Liver (tissue), 3 donors: ENCODE results near the gene SESN1.

Experiments
- EGR1 ChIP-seq, 2 donors: IDR thresholded peaks; 2 replicates each; pipeline ENCODE4 v1.6.1; 2016 to 2018; ENCODE audit warnings: antibody characterized with exemption in 2 of 2, low read depth in 2 of 2
- FOXA1 ChIP-seq: IDR thresholded peaks from 2 replicates; pipeline ENCODE4 v1.6.1; 2016; ENCODE audit warnings: antibody characterized with exemption
- HNF4A ChIP-seq, 2 donors: conservative IDR thresholded peaks; 2 replicates each; pipeline ENCODE4 v1.6.1; 2016; ENCODE audit warnings: antibody characterized with exemption in 2 of 2, mild to moderate bottlenecking in 2 of 2
- JUND ChIP-seq, 2 donors: IDR thresholded peaks; 2 replicates each; pipeline ENCODE4 v1.6.1; 2016; ENCODE audit warnings: antibody characterized with exemption in 2 of 2
- RXRA ChIP-seq, 2 donors: IDR thresholded peaks; 2 replicates each; pipeline ENCODE4 v1.6.1; 2017 to 2018; ENCODE audit warnings: antibody characterized with exemption in 2 of 2, mild to moderate bottlenecking in 1 of 2
- SP1 ChIP-seq: IDR thresholded peaks from 2 replicates; pipeline ENCODE4 v1.6.1; 2018; ENCODE audit warnings: antibody characterized with exemption, mild to moderate bottlenecking
- TAF1 ChIP-seq: conservative IDR thresholded peaks from 2 replicates; pipeline ENCODE4 v1.6.1; 2016; ENCODE audit warnings: antibody characterized with exemption, mild to moderate bottlenecking
- TF ChIP-seq, protein P1 (sequence below): fragments of 150-350 bp; IDR thresholded peaks from 2 replicates; pipeline ENCODE4 v1.5.1; 2017; ENCODE audit warnings: improper control_type of control experiment, low read depth, low read length; ENCODE audit not compliant: missing input control
- TF ChIP-seq, protein P2 (sequence below): IDR thresholded peaks from 2 replicates; pipeline ENCODE4 v1.6.1; 2016; ENCODE audit warnings: antibody characterized with exemption
- TF ChIP-seq, protein P3 (sequence below): IDR thresholded peaks from 2 replicates; pipeline ENCODE4 v1.6.1; 2016; ENCODE audit warnings: antibody characterized with exemption, mild to moderate bottlenecking
- TF ChIP-seq, protein P4 (sequence below): IDR thresholded peaks from 2 replicates; pipeline ENCODE4 v1.6.1; 2016; ENCODE audit warnings: antibody characterized with exemption
- donor health status: healthy.
- donor health status: healthy.

DNA sequence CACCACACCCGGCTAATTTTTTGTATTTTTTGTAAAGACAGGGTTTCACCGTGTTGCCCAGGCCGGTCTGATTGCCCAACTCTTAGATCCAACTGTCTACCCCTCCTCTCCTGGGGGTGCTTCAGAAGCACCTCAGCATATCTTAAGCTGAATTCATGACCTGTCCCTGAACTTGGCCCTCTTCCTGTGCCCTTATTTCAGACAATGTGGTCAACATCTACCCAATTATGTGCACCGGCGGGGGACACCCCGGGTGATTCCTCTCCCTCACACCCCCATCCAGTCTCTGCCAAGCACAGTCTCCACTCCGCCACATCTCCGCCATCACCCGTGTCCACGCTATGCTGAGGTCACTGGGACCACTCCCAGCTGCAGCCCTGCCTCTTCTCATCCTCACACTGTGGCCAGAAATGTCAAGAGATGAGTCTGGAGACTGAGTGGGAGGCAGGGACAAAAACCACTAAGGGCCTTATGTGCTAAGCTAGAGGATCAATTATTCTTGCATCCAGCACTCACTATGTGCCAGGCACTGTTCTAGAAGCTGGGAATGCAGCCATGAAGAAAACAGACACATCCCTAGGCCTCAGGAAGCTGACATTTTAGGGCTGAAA is 134.6 kb downstream of the SESN1 start:
- TF ChIP-seq, protein P1, sequence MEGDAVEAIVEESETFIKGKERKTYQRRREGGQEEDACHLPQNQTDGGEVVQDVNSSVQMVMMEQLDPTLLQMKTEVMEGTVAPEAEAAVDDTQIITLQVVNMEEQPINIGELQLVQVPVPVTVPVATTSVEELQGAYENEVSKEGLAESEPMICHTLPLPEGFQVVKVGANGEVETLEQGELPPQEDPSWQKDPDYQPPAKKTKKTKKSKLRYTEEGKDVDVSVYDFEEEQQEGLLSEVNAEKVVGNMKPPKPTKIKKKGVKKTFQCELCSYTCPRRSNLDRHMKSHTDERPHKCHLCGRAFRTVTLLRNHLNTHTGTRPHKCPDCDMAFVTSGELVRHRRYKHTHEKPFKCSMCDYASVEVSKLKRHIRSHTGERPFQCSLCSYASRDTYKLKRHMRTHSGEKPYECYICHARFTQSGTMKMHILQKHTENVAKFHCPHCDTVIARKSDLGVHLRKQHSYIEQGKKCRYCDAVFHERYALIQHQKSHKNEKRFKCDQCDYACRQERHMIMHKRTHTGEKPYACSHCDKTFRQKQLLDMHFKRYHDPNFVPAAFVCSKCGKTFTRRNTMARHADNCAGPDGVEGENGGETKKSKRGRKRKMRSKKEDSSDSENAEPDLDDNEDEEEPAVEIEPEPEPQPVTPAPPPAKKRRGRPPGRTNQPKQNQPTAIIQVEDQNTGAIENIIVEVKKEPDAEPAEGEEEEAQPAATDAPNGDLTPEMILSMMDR = no peak
- no peak for TF ChIP-seq TAF1
- TF ChIP-seq HNF4A (conservative IDR thresholded peaks at IDR 0.05) = no peak
- TF ChIP-seq, protein P2, sequence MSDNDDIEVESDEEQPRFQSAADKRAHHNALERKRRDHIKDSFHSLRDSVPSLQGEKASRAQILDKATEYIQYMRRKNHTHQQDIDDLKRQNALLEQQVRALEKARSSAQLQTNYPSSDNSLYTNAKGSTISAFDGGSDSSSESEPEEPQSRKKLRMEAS = no peak
- no peak for TF ChIP-seq JUND (IDR thresholded peaks at IDR 0.05)
- TF ChIP-seq FOXA1 = no peak
- TF ChIP-seq EGR1 (IDR thresholded peaks at IDR 0.05; ENCODE audit: low read depth in 2 of 2) = no peak
- TF ChIP-seq, protein P3, sequence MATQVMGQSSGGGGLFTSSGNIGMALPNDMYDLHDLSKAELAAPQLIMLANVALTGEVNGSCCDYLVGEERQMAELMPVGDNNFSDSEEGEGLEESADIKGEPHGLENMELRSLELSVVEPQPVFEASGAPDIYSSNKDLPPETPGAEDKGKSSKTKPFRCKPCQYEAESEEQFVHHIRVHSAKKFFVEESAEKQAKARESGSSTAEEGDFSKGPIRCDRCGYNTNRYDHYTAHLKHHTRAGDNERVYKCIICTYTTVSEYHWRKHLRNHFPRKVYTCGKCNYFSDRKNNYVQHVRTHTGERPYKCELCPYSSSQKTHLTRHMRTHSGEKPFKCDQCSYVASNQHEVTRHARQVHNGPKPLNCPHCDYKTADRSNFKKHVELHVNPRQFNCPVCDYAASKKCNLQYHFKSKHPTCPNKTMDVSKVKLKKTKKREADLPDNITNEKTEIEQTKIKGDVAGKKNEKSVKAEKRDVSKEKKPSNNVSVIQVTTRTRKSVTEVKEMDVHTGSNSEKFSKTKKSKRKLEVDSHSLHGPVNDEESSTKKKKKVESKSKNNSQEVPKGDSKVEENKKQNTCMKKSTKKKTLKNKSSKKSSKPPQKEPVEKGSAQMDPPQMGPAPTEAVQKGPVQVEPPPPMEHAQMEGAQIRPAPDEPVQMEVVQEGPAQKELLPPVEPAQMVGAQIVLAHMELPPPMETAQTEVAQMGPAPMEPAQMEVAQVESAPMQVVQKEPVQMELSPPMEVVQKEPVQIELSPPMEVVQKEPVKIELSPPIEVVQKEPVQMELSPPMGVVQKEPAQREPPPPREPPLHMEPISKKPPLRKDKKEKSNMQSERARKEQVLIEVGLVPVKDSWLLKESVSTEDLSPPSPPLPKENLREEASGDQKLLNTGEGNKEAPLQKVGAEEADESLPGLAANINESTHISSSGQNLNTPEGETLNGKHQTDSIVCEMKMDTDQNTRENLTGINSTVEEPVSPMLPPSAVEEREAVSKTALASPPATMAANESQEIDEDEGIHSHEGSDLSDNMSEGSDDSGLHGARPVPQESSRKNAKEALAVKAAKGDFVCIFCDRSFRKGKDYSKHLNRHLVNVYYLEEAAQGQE = no peak
- no peak for TF ChIP-seq RXRA (IDR thresholded peaks at IDR 0.05)
- no peak for TF ChIP-seq SP1
- TF ChIP-seq, protein P4, sequence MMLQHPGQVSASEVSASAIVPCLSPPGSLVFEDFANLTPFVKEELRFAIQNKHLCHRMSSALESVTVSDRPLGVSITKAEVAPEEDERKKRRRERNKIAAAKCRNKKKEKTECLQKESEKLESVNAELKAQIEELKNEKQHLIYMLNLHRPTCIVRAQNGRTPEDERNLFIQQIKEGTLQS = no peak
